Transverse colon (tissue), 4 donors: ENCODE measurements around the gene IQCK. TPM values are rescaled to one million over a fixed set of nuclear protein-coding genes. Genes with fewer than 3 reads are reported as not detected.
"Not testable (repeated sequence)": the region's sequence is repeated elsewhere in the genome, so short reads cannot be mapped to it uniquely, and the experiment has no call there.

Source experiments
- DNase-seq: peaks from one replicate; pipeline ENCODE4 v3.0.0-alpha.2; 2019
- H3K27ac ChIP-seq, 4 donors: fragments of 200-600 bp; sonication (generic); 2 replicates each; pipeline ENCODE4 v1.5.1; 2016 to 2018; ENCODE audit warnings: inconsistent platforms in 4 of 4
- H3K27me3 ChIP-seq: fragments of 200-600 bp; sonication (generic); 2 replicates; pipeline ENCODE4 v1.5.1; 2017; ENCODE audit warnings: inconsistent platforms
- H3K36me3 ChIP-seq, 4 donors: fragments of 200-600 bp; sonication (generic); 2 replicates each; pipeline ENCODE4 v1.5.1; 2017 to 2019; ENCODE audit warnings: inconsistent platforms in 4 of 4
- H3K4me1 ChIP-seq, 4 donors: fragments of 200-600 bp; sonication (generic); 2 replicates each; pipeline ENCODE4 v1.5.1; 2017 to 2020; ENCODE audit warnings: inconsistent platforms in 4 of 4
- H3K4me3 ChIP-seq, 4 donors: fragments of 200-600 bp; sonication (generic); 1 replicate in 1 of 4; 2 replicates in 3 of 4; pipeline versions ENCODE4 v1.5.1 to v1.6.1; 2017 to 2019; ENCODE audit warnings: inconsistent platforms in 4 of 4
- H3K9me3 ChIP-seq, 2 donors: fragments of 200-600 bp; sonication (generic); 2 replicates each; pipeline ENCODE4 v1.5.1; 2017 to 2019; ENCODE audit warnings: inconsistent platforms in 2 of 2
- CTCF ChIP-seq, 5 experiments: fragments of 200-600 bp in 3 of 5; fragments of 450-650 bp in 2 of 5; sonication (generic) in 3 of 5; IDR thresholded peaks; 1 replicate in 2 of 5; 2 replicates in 3 of 5; pipeline ENCODE4 v1.5.1; 2016 to 2017; ENCODE audit warnings: antibody characterized with exemption in 5 of 5, inconsistent platforms in 3 of 5, mild to moderate bottlenecking in 2 of 5, moderate library complexity in 1 of 5
- EP300 ChIP-seq: sonication (generic); formaldehyde crosslinking; IDR thresholded peaks from one replicate; pipeline ENCODE4 v1.6.1; 2017; ENCODE audit warnings: antibody characterized with exemption, low read depth
- POLR2A ChIP-seq: fragments of 450-650 bp; IDR thresholded peaks from one replicate; pipeline ENCODE4 v1.6.1; 2016; ENCODE audit warnings: antibody characterized with exemption, mild to moderate bottlenecking, moderate library complexity
- POLR2AphosphoS5 ChIP-seq, 3 donors: sonication (generic); formaldehyde crosslinking; IDR thresholded peaks; one replicate each; pipeline ENCODE4 v1.6.1; 2016; ENCODE audit warnings: antibody characterized with exemption in 3 of 3
- WGBS, 2 donors: methylation state at CpG; one replicate each; pipeline ENCODE4 v1.1.5; 2018; ENCODE audit warnings: low coverage in 1 of 2; 5-methylcytosine and 5-hydroxymethylcytosine counted together
- in situ Hi-C, 4 donors: fragments of 200-750 bp; cut with MboI; loops; one replicate each; pipeline versions ENCODE4 v1.15.0 to v1.15.1; 2017; ENCODE audit warnings: low sequenced_read_pairs in 3 of 4, low pct_ligation_motif_present in 1 of 4, low pct_unique_long_range_greater_than_20kb in 1 of 4
- intact Hi-C: fragments of 100-400 bp; cut with DNase I; formaldehyde crosslinking; loops from one replicate; pipeline ENCODE4 v1.15.1; 2023; ENCODE audit warnings: low total_unique reads
- total RNA-seq, 4 donors: library from RNA; depleted of rRNA; stranded (reverse); fragments of >200 nt; gene quantifications; one replicate each; pipeline ENCODE4 v1.1.0, GENCODE V29; 2016

IQCK gene
- total RNA-seq, 4 donors from 2014 or later: 8.3 to 18.2 (median 12.7) TPM

GRCh38 chr16:19678804-19679203, 39.3 kb upstream of the IQCK start:
- intact Hi-C loops (no loop called here), in situ Hi-C loops (loop anchor here in 1 of 4 donors (25.0 kb wide), 1 partner anchor 92 kb away; no protein-coding TSS in a partner anchor)
- no peak for DNase-seq
- no peak for TF ChIP-seq POLR2AphosphoS5 (IDR thresholded peaks at IDR 0.05)
- TF ChIP-seq CTCF (IDR thresholded peaks at IDR 0.05): no peak
- TF ChIP-seq POLR2A: no peak
- no peak for TF ChIP-seq EP300
- Histone ChIP-seq H3K4me1 (no peaks in the 10 kb centered on the region), H3K4me3 (no peak overlapping the region), H3K36me3 (peaks cover 0 to 16% (median 7%) of the 10 kb centered on the region in 4 donors), H3K27ac (no peak overlapping the region), H3K27me3 (no peaks in the 10 kb centered on the region), H3K9me3 (no peaks in the 10 kb centered on the region)
- WGBS, 2 donors: 88 to 93% methylated on average over 5 to 7 of the region's 7 CpGs

GRCh38 chr16:19679281-19679680, 38.8 kb upstream of the IQCK start:
- 88 to 95% methylated on average over 1 to 6 of the region's 6 CpGs for whole genome bisulfite sequencing, 2 donors
- H3K27ac ChIP-seq, H3K9me3 ChIP-seq, DNase-seq, H3K27me3 ChIP-seq, H3K4me1 ChIP-seq, H3K4me3 ChIP-seq, intact Hi-C loops: not testable (repeated sequence)
- in situ Hi-C loops: loop anchor here in 1 of 4 donors (25.0 kb wide), 1 partner anchor 92 kb away; no protein-coding TSS in a partner anchor
- peaks cover 0 to 20% (median 9%) of the 10 kb centered on the region in 4 donors for H3K36me3 ChIP-seq

- no peaks in the 10 kb centered on the region for H3K27me3 ChIP-seq
- DNase-seq: no peak
- no peaks in the 10 kb centered on the region for H3K4me1 ChIP-seq
- H3K9me3 ChIP-seq: no peaks in the 10 kb centered on the region
- in situ Hi-C loops (loop anchor here in 1 of 4 donors (25.0 kb wide), 1 partner anchor 94 kb away; no protein-coding TSS in a partner anchor), intact Hi-C loops (no loop called here)
- peaks cover 0 to 36% (median 15%) of the 10 kb centered on the region in 4 donors for H3K36me3 ChIP-seq
- no peak overlapping the region for H3K4me3 ChIP-seq
- TF ChIP-seq CTCF (IDR thresholded peaks at IDR 0.05): no peak
- TF ChIP-seq POLR2AphosphoS5 (IDR thresholded peaks at IDR 0.05): no peak
- TF ChIP-seq EP300: no peak
- no peak for TF ChIP-seq POLR2A
- 64 to 74% methylated on average over 3 to 6 of the region's 6 CpGs for WGBS, 2 donors
- H3K27ac ChIP-seq: no peak overlapping the region
Observed at GRCh38 chr16:19680881-19681340, 37.2 kb upstream of the IQCK start.

GRCh38 chr16:19681637-19682036, 36.4 kb upstream of the IQCK start:
- no peak for DNase-seq
- Histone ChIP-seq H3K27me3 (no peaks in the 10 kb centered on the region), H3K4me3 (no peak overlapping the region), H3K27ac (no peak overlapping the region), H3K36me3 (peaks cover 0 to 39% (median 15%) of the 10 kb centered on the region in 4 donors), H3K4me1 (no peaks in the 10 kb centered on the region), H3K9me3 (no peaks in the 10 kb centered on the region)
- in situ Hi-C loops (loop anchor here in 1 of 4 donors (25.0 kb wide), 1 partner anchor 94 kb away; no protein-coding TSS in a partner anchor), intact Hi-C loops (no loop called here)
- WGBS, 2 donors: 94 to 99% methylated on average over 7 to 12 of the region's 12 CpGs
- TF ChIP-seq EP300 (no peak), CTCF (IDR thresholded peaks at IDR 0.05) (no peak), POLR2AphosphoS5 (IDR thresholded peaks at IDR 0.05) (no peak), POLR2A (no peak)
